Measurements from ENCODE around the gene CHPF. TPM values are rescaled to one million over a fixed set of nuclear protein-coding genes. Genes with fewer than 3 reads are reported as not detected.
A peak's percentile ranks its signal among the peaks of the same experiment; 100 is the strongest.

Gene CHPF
- total and polyA plus RNA-seq, 2 donors (not counting 3 experiments of a cell fraction or from before 2014, with no cell fraction given): 0.24 to 0.32 TPM

DNA sequence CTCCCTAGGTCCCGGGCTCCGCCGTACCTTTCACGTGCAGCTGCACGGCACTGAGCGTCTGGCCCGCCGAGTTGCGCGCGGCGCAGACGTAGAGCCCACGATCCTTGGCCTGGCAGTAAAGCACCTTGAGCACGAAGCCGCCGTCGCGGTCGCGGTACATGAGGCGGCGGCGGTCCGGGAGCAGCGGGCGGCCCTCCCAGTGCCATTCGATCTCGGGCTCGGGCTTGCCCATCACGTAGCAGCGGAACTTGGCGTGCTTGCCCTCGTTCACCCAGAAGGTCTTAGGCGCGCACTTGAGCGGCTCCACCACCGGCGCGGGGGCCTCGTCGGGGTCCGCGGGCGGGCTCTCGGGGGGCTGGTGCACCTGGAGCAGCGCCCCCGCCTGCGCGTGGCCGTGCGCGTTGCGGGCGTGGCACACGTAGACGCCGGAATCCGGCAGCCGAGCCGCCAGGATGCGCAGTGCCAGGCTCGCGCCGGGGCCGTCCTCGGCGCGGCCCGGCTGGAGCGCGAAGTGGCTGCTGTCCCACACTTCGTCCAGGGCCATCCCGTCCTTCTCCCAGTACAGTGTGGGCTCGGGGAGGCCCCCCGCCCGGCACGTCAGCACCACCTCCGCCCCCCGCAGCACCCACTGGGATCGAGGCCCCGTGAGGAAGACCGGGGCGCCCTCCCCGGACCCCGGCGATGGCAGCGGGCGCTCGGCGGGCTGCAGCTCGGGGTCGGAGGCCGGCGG, 26.8 kb upstream of the CHPF start:
- H2AFZ ChIP-seq (ENCODE audit: low read depth, low read length): peak overlapping the region; percentile 34
- dilution Hi-C loops (cut with MboI; ENCODE audit: extremely low pct_ligation_motif_present, low sequenced_read_pairs) (no loop called here), intact Hi-C loops (cut with micrococcal nuclease) (no loop called here)
- ChIA-PET POLR2A (no interaction called here), CTCF (interaction anchor here (0.8 to 1.8 kb wide), 9 partner anchors 10 to 75 kb away, joined by 3 to 42 read pairs (median 6); partner anchors contain the start of genes CHPF, STK11IP and TMEM198)
- TF ChIP-seq POLR2AphosphoS5 (IDR thresholded peaks at IDR 0.05; ENCODE audit: insufficient read depth, low read depth, low read length) (no peak), EZH2 (IDR thresholded peaks at IDR 0.05; ENCODE audit: borderline replicate concordance, low read depth, low read length, severe bottlenecking) (peak; percentile 80), POLR2A (IDR thresholded peaks at IDR 0.05; ENCODE audit: low read depth, low read length) (peak; percentile 41)
- H3K36me3 ChIP-seq (ENCODE audit: control insufficient read depth in 2 of 2, extremely low read depth in 1 of 2, insufficient read depth in 2 of 2, low read length in 2 of 2): no peaks in the 10 kb centered on the region
- H3K79me2 ChIP-seq (ENCODE audit: control insufficient read depth, insufficient read depth, low read length): no peaks in the 10 kb centered on the region
- H3K4me3 ChIP-seq (replicated peaks in 1 of 3; ENCODE audit: insufficient read depth in 1 of 3, low read depth in 1 of 3, low read length in 3 of 3): peak overlapping the region in 2 of 3 experiments; percentile 36 to 75
- no peaks in the 10 kb centered on the region for H4K20me1 ChIP-seq (replicated peaks; ENCODE audit: control insufficient read depth, extremely low read depth, insufficient read depth, low read length)
- no TSS peak for BruUV-seq (replicated peaks)
- H3K9ac ChIP-seq (replicated peaks; ENCODE audit: extremely low read depth, insufficient read depth, low read length): no peak overlapping the region
- no peak overlapping the region for H3K27ac ChIP-seq (ENCODE audit: insufficient read depth, low read depth, low read length)
- DNase-seq (ENCODE audit: low read depth, low spot score) (peak; percentile 36), FAIRE-seq (no peak)
- peak overlapping the region; percentile 44 for H3K4me2 ChIP-seq (ENCODE audit: insufficient read depth, low read length)
- H3K9me3 ChIP-seq (replicated peaks; ENCODE audit: control insufficient read depth, insufficient read depth, low read length): no peaks in the 10 kb centered on the region
- no peaks in the 10 kb centered on the region for H3K9me1 ChIP-seq (replicated peaks; ENCODE audit: control insufficient read depth, extremely low read depth, insufficient read depth, low read length)
- peaks cover 8 to 25% of the 10 kb centered on the region in 2 experiments for H3K27me3 ChIP-seq (ENCODE audit: control insufficient read depth in 2 of 2, insufficient read depth in 2 of 2, low read length in 2 of 2)
- H3K4me1 ChIP-seq (ENCODE audit: control insufficient read depth, extremely low read depth, insufficient read depth, low read length): no peaks in the 10 kb centered on the region

DNA sequence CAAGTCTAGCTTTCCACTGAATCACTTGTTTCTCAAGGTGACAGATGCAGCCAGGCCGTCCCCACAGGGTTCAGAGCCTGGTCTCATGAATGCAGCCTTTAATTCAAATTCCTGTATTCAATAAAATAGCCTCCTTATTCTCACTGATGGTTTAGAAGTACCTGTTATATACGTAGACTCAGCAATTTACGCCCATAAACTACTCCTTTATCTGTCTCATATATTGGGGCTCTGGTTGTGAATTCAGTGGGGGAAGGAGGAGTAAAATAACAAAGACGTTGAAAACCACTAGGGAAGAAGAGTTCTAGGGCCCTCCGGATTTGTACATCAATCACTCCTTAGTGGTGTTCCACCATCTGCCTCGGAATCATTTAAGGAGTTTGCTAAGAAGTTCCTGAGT, 26.0 kb upstream of the CHPF start:
- ChIA-PET CTCF (no interaction called here), POLR2A (no interaction called here)
- H3K4me3 ChIP-seq (replicated peaks in 1 of 3; ENCODE audit: insufficient read depth in 1 of 3, low read depth in 1 of 3, low read length in 3 of 3): no peak overlapping the region
- H2AFZ ChIP-seq (ENCODE audit: low read depth, low read length): no peak overlapping the region
- no peaks in the 10 kb centered on the region for H3K9me1 ChIP-seq (replicated peaks; ENCODE audit: control insufficient read depth, extremely low read depth, insufficient read depth, low read length)
- no peak overlapping the region for H3K4me2 ChIP-seq (ENCODE audit: insufficient read depth, low read length)
- DNase-seq (ENCODE audit: low read depth, low spot score): no peak
- H3K9me3 ChIP-seq (replicated peaks; ENCODE audit: control insufficient read depth, insufficient read depth, low read length): no peaks in the 10 kb centered on the region
- no peaks in the 10 kb centered on the region for H3K4me1 ChIP-seq (ENCODE audit: control insufficient read depth, extremely low read depth, insufficient read depth, low read length)
- TF ChIP-seq MYC (IDR thresholded peaks at IDR 0.05; ENCODE audit: low read depth, low read length) (no peak), GATA2 (IDR thresholded peaks at IDR 0.05; ENCODE audit: insufficient read depth, insufficient read length, low read depth, low read length) (no peak), POLR2AphosphoS5 (IDR thresholded peaks at IDR 0.05; ENCODE audit: insufficient read depth, low read depth, low read length) (no peak), JUN (IDR thresholded peaks at IDR 0.05; ENCODE audit: borderline replicate concordance, insufficient read depth, insufficient read length, low read depth) (no peak), POLR2A (IDR thresholded peaks at IDR 0.05; ENCODE audit: low read depth, low read length) (no peak)
- H3K27ac ChIP-seq (ENCODE audit: insufficient read depth, low read depth, low read length): no peak overlapping the region
- intact Hi-C loops (cut with micrococcal nuclease) (no loop called here), dilution Hi-C loops (cut with MboI; ENCODE audit: extremely low pct_ligation_motif_present, low sequenced_read_pairs) (no loop called here)
- no peaks in the 10 kb centered on the region for H3K36me3 ChIP-seq (ENCODE audit: control insufficient read depth in 2 of 2, extremely low read depth in 1 of 2, insufficient read depth in 2 of 2, low read length in 2 of 2)
- no peak for FAIRE-seq
- H3K27me3 ChIP-seq (ENCODE audit: control insufficient read depth in 2 of 2, insufficient read depth in 2 of 2, low read length in 2 of 2): peaks cover 8 to 25% of the 10 kb centered on the region in 2 experiments
- no TSS peak for BruUV-seq (replicated peaks)
- no peaks in the 10 kb centered on the region for H3K79me2 ChIP-seq (ENCODE audit: control insufficient read depth, insufficient read depth, low read length)
- no peak overlapping the region for H3K9ac ChIP-seq (replicated peaks; ENCODE audit: extremely low read depth, insufficient read depth, low read length)
- no peaks in the 10 kb centered on the region for H4K20me1 ChIP-seq (replicated peaks; ENCODE audit: control insufficient read depth, extremely low read depth, insufficient read depth, low read length)
